ENCODE data around the gene RNF212B. TPM values are rescaled to one million over a fixed set of nuclear protein-coding genes. Genes with fewer than 3 reads are reported as not detected.

Gene RNF212B
- polyA plus RNA-seq, 1 experiment = not detected

- peak within 1 kb of the TSS; percentile 93 for H3K27ac ChIP-seq (ENCODE audit: low read depth, low read length)
- H3K4me3 ChIP-seq (ENCODE audit: low read depth, low read length) = peak within 1 kb of the TSS; percentile 78
- DNase-seq (ENCODE audit: low read depth, low spot score) = peak; percentile 99
- no peaks in the 10 kb centered on the region for H3K27me3 ChIP-seq (ENCODE audit: control insufficient read depth, insufficient read depth, low read length)
- ChIA-PET POLR2A (interaction anchor here (0.6 to 3.2 kb wide), 9 partner anchors 9 to 338 kb away, joined by 3 to 54 read pairs (median 6); partner anchors contain the start of genes ACIN1, AJUBA, BCL2L2 and C14orf119), CTCF (interaction anchor here (0.6 to 8.8 kb wide), 11 partner anchors 15 to 252 kb away, joined by 3 to 138 read pairs (median 4); partner anchors contain the start of genes AP1G2, PPP1R3E and SLC22A17)
- TF ChIP-seq CTCF (IDR thresholded peaks at IDR 0.05; ENCODE audit: low read depth, low read length) = no peak
- H3K9me3 ChIP-seq (ENCODE audit: control insufficient read depth, insufficient read depth, low read length) = no peaks in the 10 kb centered on the region
Observed at GRCh38 chr14:23320584-23321571, 83.1 kb downstream of the RNF212B start, which contains the start of gene PABPN1. PABPN1 (plus strand) TSS chr14:23321457; CDS start chr14:23321470, 13 bp downstream.

GRCh38 chr14:23321572-23322547, 84.1 kb downstream of the RNF212B start:
- Histone ChIP-seq H3K9me3 (ENCODE audit: control insufficient read depth, insufficient read depth, low read length) (no peaks in the 10 kb centered on the region), H3K27ac (ENCODE audit: low read depth, low read length) (peak overlapping the region; percentile 82), H3K27me3 (ENCODE audit: control insufficient read depth, insufficient read depth, low read length) (no peaks in the 10 kb centered on the region), H3K4me3 (ENCODE audit: low read depth, low read length) (peak overlapping the region; percentile 78)
- TF ChIP-seq CTCF (IDR thresholded peaks at IDR 0.05; ENCODE audit: low read depth, low read length) = no peak
- no peak for DNase-seq (ENCODE audit: low read depth, low spot score)
- CTCF ChIA-PET = interaction anchor here (0.6 to 8.8 kb wide), 14 partner anchors 19 to 349 kb away, joined by 3 to 138 read pairs (median 3); partner anchors contain the start of genes ACIN1, AP1G2, PPP1R3E and SLC22A17
- POLR2A ChIA-PET = interaction anchor here (0.6 to 3.2 kb wide), 14 partner anchors 10 to 339 kb away, joined by 3 to 54 read pairs (median 5); partner anchors contain the start of genes ACIN1, AJUBA, BCL2L2 and C14orf119

Small RNA genes within 50 kb of the gene (small RNA-seq; reads per million reads assigned to genes)
- gene AL049829.1 (ENCODE audit: insufficient read length, low read depth) (not detected), gene RNU6-1046P (ENCODE audit: insufficient read length, low read depth) (not detected)

Other genes starting within 250 kb of the RNF212B start
- gene C14orf93, start 227.8 kb upstream of the RNF212B start, polyA plus RNA-seq (2011; rRNA removed) = 7.8 and 8.4 TPM in 2 replicates
- gene PSMB5, start 203.0 kb upstream of the RNF212B start, polyA plus RNA-seq (2011; rRNA removed) = 282 and 292 TPM in 2 replicates
- not detected in 2 replicates for gene PSMB11, start 195.7 kb upstream of the RNF212B start, polyA plus RNA-seq (2011; rRNA removed)
- 10.1 and 11.0 TPM in 2 replicates for gene CDH24, start 180.4 kb upstream of the RNF212B start, polyA plus RNA-seq (2011; rRNA removed)
- gene ACIN1, start 142.8 kb upstream of the RNF212B start, polyA plus RNA-seq (2011; rRNA removed) = 158 and 173 TPM in 2 replicates
- 119 and 128 TPM in 2 replicates for gene C14orf119, start 142.4 kb upstream of the RNF212B start, polyA plus RNA-seq (2011; rRNA removed)
- 0.07 and 0.12 TPM in 2 replicates for gene CIROP, start 132.9 kb upstream of the RNF212B start, polyA plus RNA-seq (2011; rRNA removed)
- not detected in 2 replicates for gene CEBPE, start 118.7 kb upstream of the RNF212B start, polyA plus RNA-seq (2011; rRNA removed)
- gene SLC7A8, start 54.3 kb upstream of the RNF212B start, polyA plus RNA-seq (2011; rRNA removed) = 0.78 and 1.4 TPM in 2 replicates
- 11.2 and 13.2 TPM in 2 replicates for gene HOMEZ, start 48.2 kb downstream of the RNF212B start, polyA plus RNA-seq (2011; rRNA removed)
- 2.4 and 2.8 TPM in 2 replicates for gene PPP1R3E, start 64.9 kb downstream of the RNF212B start, polyA plus RNA-seq (2011; rRNA removed)
- gene BCL2L2, start 68.9 kb downstream of the RNF212B start, polyA plus RNA-seq (2011; rRNA removed) = 21.5 and 22.2 TPM in 2 replicates
- gene PABPN1, start 83.5 kb downstream of the RNF212B start, polyA plus RNA-seq (2011; rRNA removed) = 174 and 182 TPM in 2 replicates
- 17.4 and 27.0 TPM in 2 replicates for gene SLC22A17, start 115.0 kb downstream of the RNF212B start, polyA plus RNA-seq (2011; rRNA removed)
- gene EFS, start 127.2 kb downstream of the RNF212B start, polyA plus RNA-seq (2011; rRNA removed) = 5.3 and 6.6 TPM in 2 replicates
- not detected in 2 replicates for gene IL25, start 134.9 kb downstream of the RNF212B start, polyA plus RNA-seq (2011; rRNA removed)
- gene CMTM5, start 139.1 kb downstream of the RNF212B start, polyA plus RNA-seq (2011; rRNA removed) = 0.37 and 0.47 TPM in 2 replicates
- not detected in 2 replicates for gene MYH6, start 170.3 kb downstream of the RNF212B start, polyA plus RNA-seq (2011; rRNA removed)
- gene MYH7, start 197.7 kb downstream of the RNF212B start, polyA plus RNA-seq (2011; rRNA removed) = not detected in 2 replicates
- gene NGDN, start 231.8 kb downstream of the RNF212B start, polyA plus RNA-seq (2011; rRNA removed) = 43.3 and 49.8 TPM in 2 replicates